HT1080 (cell line): ENCODE data around the gene LRCH3. TPM values are rescaled to one million over a fixed set of nuclear protein-coding genes. Genes with fewer than 3 reads are reported as not detected.
"Not testable (repeated sequence)": the region's sequence is repeated elsewhere in the genome, so short reads cannot be mapped to it uniquely, and the experiment has no call there.

ENCODE experiments used
- DNase-seq: peaks from one replicate; pipeline ENCODE4 v3.0.0-alpha.2; 2015; ENCODE audit warnings: low read depth
- total RNA-seq: library from RNA; depleted of rRNA; stranded (reverse); fragments of >200 nt; shearing (Covaris generic); gene quantifications from 2 replicates; pipeline ENCODE4 v1.2.3, GENCODE V29; 2014

LRCH3 gene
- total RNA-seq, 1 experiment from 2014 or later = 48.6 TPM

DNA sequence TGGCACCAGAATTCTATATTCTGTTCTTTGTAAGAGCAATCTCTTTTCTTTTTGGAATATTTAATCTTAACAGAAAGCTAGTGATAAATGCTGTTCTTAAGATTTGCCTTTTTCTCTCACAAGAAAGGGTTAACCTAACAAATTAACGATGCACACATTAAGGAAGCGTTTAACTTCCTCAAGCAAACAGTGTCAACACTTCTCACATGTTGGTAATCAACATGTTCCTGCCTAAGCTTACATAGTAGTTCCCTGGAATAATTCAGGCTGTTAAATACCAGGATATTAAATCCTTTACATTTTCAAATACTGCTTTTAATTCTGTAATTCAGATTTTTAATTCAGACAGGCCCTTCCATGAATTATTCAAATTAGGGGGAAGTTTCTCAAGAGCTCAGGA, 91.5 kb downstream of the LRCH3 start:
- no peak for DNase-seq

GRCh38 chr3:197883541-197883940, 92.5 kb downstream of the LRCH3 start:
- no peak for DNase-seq

- not testable (repeated sequence) for DNase-seq
Observed at GRCh38 chr3:197884330-197884729, 93.3 kb downstream of the LRCH3 start.

DNA sequence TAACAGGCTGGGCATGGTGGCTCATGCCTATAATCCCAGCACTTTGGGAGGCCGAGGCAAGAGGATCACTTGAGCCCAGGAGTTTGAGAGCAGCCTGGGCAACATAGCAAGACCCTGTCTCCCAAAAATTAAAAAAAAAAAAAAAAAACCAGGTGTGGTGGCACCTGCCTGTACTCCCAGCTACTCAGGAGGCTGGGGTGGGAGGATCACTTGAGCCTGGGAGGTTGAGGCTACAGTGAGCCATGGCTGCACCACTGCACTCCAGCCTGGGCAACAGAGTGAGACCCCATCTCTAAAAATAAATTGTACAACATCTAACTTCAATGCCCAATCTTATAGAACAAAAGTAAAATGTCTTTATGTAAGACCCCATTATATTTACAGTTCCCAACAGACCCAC, 95.0 kb downstream of the LRCH3 start:
- DNase-seq = not testable (repeated sequence)

DNA sequence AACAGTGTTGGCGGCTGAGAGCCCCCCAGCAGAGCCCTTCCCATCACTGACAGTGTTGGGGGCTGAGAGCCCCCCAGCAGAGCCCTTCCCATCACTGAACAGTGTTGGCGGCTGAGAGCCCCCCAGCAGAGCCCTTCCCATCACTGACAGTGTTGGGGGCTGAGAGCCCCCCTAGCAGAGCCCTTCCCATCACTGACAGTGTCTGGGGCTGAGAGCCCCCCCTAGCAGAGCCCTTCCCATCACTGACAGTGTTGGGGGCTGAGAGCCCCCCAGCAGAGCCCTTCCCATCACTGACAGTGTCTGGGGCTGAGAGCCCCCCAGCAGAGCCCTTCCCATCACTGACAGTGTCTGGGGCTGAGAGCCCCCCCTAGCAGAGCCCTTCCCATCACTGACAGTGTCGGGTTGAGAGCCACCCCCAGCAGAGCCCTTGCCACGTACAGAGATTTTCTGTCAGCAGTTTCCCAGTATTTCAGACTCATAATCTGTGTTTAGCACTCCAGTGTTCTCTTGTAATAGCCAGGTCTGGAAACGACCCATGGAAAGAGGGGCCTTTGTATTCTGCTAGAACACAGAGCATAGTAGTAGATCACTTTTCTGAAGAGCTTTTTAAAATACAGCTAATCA, 96.5 kb downstream of the LRCH3 start:
- DNase-seq = not testable (repeated sequence)

DNA sequence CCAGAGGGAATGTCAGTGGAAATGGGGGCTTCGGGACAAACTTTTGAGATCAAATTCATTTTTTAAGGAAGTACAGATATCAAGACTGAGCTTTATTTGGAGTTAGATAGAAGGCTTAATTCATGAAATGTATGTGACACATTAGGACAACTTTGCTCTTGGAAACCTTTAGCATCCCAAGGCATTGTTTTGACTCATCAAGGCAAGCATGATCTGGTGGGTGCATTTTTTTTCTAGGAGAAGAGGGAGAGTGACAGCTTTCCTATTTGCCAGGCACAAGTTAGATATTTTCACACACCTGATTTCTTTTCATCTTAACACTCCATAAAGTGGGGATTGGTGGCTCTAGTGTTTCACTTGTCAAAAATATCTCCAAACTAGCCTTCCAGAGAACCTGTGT, 97.5 kb downstream of the LRCH3 start:
- DNase-seq = no peak

- no peak for DNase-seq
Observed at GRCh38 chr3:197889204-197889930, 98.3 kb downstream of the LRCH3 start.

GRCh38 chr3:197890693-197891092, 99.6 kb downstream of the LRCH3 start:
- no peak for DNase-seq

DNA sequence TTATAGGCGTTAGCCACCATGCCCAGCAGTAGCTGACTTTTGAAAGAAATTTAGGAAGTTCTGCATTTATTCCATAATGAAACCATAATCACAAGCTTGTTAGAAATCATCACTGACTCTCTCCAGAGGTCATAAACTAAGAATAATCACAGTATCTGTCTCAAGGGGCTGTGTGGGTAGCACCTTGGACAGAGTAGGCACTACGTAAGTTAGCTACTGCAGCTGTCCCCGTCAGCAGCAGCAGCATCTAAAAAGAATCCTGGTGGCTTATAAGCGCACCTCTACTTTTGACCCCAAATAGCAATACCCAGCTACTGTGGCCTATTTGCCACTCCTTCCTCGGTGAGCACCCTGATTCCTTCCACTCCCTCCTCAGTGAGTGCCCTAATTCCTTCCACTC, 101.1 kb downstream of the LRCH3 start:
- DNase-seq = no peak

DNA sequence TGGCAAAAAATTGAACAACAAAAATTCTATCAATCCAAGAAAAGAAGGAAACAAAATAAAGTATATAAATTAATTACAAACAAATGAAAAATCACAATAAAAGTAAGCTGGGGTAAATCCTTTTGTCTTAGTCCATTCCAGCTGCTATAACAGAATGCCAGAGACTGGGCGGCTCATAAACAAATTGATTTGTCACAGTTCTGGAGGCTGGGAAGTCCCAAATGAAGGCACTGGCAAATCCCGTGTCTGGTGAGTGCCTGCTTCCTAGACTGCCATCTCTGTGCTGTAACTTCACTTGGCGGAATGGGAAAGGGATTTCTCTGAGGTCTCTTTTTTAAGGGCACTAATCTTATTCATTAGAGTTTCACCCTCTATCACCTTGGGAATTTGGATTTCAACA, 105.4 kb downstream of the LRCH3 start:
- DNase-seq = no peak

DNA sequence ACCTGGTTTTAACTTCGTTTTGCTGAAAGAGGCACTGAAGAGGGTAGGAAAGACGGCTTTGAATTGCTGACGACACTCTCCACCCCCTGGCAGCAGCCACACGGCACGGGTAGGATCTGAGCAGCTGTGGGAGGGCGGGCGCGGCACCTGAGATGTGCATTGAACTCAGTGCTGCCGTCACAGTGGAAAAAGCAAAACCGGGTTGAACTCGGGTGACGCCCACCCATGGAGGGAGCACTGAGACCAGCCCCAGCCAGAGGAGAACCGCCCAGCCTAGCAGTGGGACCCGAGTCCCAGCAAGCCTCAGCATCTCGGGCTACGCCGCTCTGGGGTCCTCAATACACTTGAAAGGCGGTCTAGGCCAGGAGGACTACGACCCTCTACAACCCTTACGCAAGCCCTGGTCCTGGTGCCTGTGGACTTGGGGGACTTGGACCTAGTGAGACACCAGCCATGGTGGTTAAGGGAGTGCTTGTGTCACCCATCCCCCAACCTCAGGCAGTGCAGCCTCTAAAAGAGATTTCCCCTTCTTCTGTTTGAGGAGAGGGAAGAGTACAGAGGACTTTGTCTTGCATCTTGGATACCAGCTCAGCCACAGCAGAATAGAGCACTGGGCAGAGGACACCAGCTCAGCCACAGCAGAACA, 108.9 kb downstream of the LRCH3 start:
- DNase-seq = no peak

DNA sequence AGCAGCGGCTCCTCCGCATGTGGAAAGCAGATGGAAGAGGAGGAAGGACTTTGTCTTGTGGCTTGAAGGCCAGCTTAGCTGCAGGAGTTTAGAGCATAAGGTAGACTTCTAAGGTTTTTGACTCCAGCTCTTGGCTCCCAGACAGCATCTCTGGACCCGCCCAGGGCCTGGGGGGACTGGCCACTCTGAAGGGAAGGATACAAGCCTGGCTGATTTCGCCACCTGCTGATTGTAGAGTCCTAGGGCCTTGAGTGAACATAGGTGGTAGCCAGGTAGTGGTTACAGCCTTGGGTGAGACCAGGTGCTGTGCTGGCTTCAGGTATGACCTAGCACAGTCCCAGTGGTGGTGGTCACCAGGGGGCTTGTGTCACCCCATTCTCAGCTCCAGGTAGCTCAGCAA, 110.6 kb downstream of the LRCH3 start:
- no peak for DNase-seq

DNA sequence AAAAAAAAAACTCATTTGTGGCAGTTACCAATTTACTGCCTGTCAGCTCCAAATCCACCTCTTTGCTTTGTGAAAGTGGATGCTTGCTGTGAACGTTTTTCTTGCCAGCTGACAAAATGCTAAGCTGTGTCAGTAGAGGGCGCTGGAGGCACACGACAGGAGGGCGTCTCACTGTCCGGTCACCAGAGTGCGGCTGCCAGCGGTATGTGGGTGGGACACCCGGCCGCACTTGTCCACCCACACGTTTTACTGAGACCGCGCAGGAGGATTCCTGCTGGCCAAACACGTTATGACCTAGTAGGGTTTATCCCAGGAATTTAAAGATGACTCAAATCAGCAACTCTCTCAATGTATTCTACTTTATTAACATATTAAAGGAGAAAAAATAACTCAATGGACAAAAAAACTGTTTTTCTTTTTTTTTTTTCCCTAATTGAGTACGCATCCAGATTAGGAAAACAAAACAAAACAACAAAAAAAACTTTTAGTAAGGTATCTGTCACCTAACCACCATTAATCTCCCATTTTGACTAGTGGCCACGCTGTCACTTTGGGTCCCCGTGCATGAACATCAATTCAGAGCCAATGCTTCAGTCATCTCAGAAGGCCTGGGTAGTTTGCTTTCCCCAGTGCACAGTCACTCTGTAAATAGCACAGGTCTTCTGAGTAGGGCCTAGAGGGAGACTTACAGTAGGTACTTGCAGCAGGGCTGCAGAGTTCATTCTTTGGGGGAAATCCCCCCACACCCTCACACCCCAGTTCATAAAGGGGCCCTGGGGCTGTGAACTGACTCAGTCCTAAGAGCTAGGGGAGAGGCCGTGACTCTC, 115.2 kb downstream of the LRCH3 start:
- DNase-seq = peak; percentile 90

GRCh38 chr3:197906850-197907187, 115.8 kb downstream of the LRCH3 start:
- no peak for DNase-seq

DNA sequence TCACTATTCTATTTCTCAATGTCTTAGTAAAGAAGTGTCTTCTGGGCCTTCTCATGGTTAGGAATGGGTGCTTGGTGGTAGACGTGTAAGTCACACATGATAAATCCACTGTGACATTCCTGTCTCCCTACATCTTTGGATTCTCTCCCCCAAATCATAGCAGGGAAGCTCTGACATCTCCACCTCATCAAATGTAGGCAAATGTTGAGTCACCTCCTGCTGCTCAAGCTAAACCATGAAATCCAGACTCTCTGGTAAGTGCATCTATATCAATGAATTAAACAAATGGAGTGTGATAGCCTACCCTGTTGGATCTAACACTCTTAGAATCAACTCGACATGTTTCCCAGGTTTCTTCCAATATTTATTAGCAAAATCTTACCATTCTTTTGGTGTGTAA, 116.1 kb downstream of the LRCH3 start:
- peak; percentile 17 for DNase-seq

- DNase-seq = peak; percentile 78
Observed at GRCh38 chr3:197908550-197908949, 117.5 kb downstream of the LRCH3 start.

- no peak for DNase-seq
Observed at GRCh38 chr3:197908957-197909701, 118.1 kb downstream of the LRCH3 start.

- DNase-seq = no peak
Observed at GRCh38 chr3:197912741-197913476, 121.9 kb downstream of the LRCH3 start.

DNA sequence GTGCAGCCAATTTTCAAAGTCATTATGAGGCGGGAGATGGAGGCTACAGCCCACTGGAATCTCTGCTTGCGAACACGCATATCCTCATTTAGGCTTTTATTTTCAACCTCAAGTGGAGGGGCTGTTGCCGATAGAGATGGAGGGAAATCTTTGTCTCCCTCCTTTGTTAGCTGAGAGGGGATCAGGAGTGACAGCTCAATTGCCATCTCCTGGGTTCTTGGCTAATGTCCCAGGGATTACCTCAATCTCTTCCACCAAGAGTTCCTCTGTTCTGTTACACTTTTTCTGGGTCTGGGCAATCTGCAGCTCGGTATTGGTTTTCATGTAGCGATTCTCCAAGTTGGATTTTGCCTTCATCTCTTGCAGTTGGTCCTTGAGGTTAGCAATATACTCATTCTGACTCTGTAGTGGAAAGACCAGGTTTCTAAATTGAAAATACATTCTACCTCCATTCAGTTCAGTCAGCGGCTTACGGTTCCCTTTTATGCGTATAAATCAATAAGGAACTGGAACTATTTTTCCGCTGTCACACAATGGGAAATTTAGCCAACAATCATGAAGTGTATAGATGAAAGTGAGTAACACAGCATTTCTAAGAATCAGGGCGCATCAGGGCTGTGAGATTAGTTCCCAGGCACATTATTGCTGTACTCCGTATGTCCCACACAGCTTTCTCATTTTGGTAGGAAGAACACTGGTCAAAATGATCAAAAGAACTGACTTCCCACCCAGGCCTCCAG, 122.8 kb downstream of the LRCH3 start:
- DNase-seq = no peak
